Skin epidermis (tissue), 12 donors: ENCODE measurements around the gene DDI1.

Source experiments
- H3K27ac ChIP-seq, 21 experiments: fragments of 200-600 bp; sonication (generic) in 11 of 21; one replicate each; pipeline ENCODE4 v1.5.0; 2020; ENCODE audit warnings: mild to moderate bottlenecking in 3 of 21, inconsistent platforms in 2 of 21, moderate library complexity in 2 of 21
- H3K4me3 ChIP-seq, 7 experiments: fragments of 200-600 bp; sonication (generic) in 2 of 7; one replicate each; pipeline ENCODE4 v1.5.0; 2020; ENCODE audit warnings: inconsistent platforms in 2 of 7, mild to moderate bottlenecking in 2 of 7, moderate library complexity in 1 of 7

DDI1 gene

GRCh38 chr11:104073950-104074705 is 37.7 kb downstream of the DDI1 start:
- no peak overlapping the region for H3K4me3 ChIP-seq
- no peak overlapping the region for H3K27ac ChIP-seq

DNA sequence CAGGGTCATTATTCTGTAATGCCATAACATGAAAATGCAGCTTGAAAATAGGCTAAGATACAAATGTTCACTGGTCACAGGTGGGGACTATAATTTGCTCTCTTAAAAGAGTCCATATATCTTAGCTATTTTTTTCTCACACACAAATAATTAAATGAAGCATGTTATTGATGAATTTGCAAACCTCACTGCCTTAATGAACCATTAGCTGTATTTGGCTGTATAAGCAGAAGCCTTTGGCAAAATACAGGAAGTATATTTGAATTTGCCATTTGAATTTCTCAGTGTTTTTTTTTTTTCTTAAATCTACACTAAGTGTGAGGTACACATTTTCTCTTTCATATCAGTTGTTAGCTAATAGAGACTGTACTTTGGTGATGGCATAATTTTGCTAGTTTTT is 38.7 kb downstream of the DDI1 start:
- Histone ChIP-seq H3K27ac (no peak overlapping the region), H3K4me3 (no peak overlapping the region)

- Histone ChIP-seq H3K27ac (no peak overlapping the region), H3K4me3 (no peak overlapping the region)
These were observed 39.3 kb downstream of the DDI1 start for GRCh38 chr11:104075706-104076105.

- no peak overlapping the region for H3K27ac ChIP-seq
- H3K4me3 ChIP-seq = no peak overlapping the region
These were observed 40.0 kb downstream of the DDI1 start for GRCh38 chr11:104076455-104076854.

- Histone ChIP-seq H3K27ac (no peak overlapping the region), H3K4me3 (no peak overlapping the region)
These were observed 41.8 kb downstream of the DDI1 start for GRCh38 chr11:104078245-104078644.

GRCh38 chr11:104078995-104079394 is 42.6 kb downstream of the DDI1 start:
- H3K4me3 ChIP-seq = no peak overlapping the region
- no peak overlapping the region for H3K27ac ChIP-seq

DNA sequence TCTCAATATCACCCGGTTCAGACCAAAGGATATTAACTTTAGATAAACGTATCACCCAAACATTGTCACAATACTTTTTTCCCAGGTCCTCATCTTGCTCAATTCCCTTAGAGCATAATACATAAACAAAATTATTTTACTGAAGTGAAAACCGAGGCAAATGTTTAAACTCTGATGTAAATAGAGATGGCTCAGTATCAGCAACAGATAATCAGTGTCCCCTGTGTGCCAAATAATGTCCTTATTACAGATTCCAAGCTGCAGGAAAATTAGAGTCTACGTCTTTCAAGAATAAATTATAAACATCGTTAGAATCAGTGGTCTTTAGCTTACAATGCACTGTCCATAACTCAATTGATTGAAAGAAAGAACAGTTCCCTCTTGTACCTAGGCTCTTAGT is 50.2 kb downstream of the DDI1 start:
- H3K4me3 ChIP-seq = no peak overlapping the region
- no peak overlapping the region for H3K27ac ChIP-seq
